Measurements from ENCODE around the gene LRRC30.

Gene LRRC30

GRCh38 chr18:7242926-7243325 is 12.0 kb downstream of the LRRC30 start:
- DNase-seq: no peak

- DNase-seq: no peak
Measured at GRCh38 chr18:7248877-7249276, 18.0 kb downstream of the LRRC30 start.

DNA sequence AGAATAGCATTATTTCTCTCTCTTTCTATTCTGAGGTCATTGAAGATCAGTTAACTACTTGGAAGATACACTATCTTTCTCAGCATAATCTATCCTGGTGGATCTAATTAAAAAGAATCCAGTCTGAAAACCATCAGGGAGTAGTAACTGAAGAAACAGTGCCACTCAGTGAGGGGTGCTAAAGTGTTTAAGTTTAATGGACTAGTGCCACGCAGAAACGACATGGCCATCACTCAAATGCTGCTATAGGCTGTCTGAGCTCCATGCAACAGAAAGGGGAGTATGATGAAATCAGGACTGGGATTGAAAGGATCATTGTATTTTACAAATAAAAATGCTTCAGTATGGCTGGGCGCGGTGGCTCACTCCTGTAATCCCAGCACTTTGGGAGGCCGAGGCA is 23.3 kb downstream of the LRRC30 start:
- DNase-seq: no peak

- DNase-seq: no peak
Measured at GRCh38 chr18:7255054-7255453, 24.2 kb downstream of the LRRC30 start.

GRCh38 chr18:7255643-7256042 is 24.8 kb downstream of the LRRC30 start:
- DNase-seq: no peak

DNA sequence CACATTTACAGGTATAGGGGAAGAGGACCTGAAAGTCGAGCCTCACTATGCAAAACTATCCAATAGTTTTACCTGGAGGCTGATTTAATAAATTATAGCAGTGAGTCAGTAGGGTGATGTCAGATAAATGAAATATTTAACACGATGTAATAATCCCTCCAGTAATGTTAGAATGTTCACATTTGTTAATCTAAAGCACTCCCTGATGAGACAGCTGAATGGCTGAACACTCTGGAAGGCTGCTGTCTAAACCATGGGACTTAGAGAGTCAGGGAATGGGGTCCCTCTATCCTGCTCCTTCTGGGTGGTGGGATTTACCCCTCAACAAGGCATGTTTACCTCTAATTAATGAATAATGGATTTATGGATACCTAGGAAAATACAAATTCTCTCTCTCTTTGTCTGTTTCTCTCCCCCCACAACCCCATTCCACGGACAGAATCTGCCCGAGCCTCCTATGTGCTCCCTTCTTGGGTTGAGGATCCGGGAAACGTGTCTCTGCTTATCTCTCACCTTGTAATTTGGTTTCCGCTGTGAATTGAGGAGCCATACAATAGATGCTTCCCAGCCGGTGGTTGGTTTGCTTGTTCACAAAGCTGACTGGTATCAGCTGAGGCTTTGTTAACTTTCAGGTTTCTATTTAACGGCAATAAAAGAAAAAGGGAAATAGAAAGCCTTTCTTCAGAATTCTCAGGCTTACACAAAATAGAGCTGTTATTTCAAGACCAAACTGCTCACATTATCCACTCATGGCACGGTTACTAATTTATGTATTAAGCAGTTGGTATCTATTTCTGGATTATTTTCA is 25.9 kb downstream of the LRRC30 start:
- no peak for DNase-seq

GRCh38 chr18:7257426-7257740 is 26.5 kb downstream of the LRRC30 start:
- DNase-seq: no peak

GRCh38 chr18:7259475-7259874 is 28.6 kb downstream of the LRRC30 start:
- DNase-seq: no peak

GRCh38 chr18:7261199-7261598 is 30.3 kb downstream of the LRRC30 start:
- no peak for DNase-seq

GRCh38 chr18:7267973-7268372 is 37.1 kb downstream of the LRRC30 start:
- no peak for DNase-seq

GRCh38 chr18:7269942-7270341 is 39.1 kb downstream of the LRRC30 start:
- no peak for DNase-seq

- no peak for DNase-seq
Measured at GRCh38 chr18:7272311-7273049, 41.6 kb downstream of the LRRC30 start.

DNA sequence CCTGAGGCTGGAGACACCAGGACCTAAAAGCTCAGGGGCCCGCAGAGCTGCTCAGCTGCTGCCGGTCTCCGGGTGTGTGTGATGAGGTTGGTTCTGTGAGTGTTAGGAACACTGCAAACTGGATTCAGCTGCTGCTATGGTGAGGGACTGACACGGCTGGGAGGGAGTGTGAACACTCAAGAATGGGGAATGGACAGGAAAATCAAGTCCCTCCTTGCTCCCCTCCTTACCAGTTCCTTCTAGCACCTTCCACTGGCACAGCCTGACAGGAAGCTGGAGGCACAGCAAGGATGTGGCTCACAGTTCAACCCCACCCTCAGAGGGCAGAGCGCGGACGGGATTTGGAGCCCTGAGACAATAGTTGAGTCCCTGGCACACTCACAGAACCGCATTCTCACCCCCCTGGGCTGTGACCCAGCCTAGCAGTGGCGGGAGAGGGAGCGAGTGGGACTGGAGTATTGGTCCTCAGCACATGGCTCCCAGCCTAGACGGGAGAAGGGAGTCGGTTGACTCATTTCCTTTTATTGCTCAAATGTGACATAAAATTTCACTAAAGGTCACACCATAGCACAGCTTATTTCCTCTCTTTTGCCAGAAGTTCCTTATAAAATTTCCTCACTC is 42.5 kb downstream of the LRRC30 start:
- no peak for DNase-seq

GRCh38 chr18:7281579-7281978 is 50.7 kb downstream of the LRRC30 start:
- no peak for DNase-seq
